K562 (cell line): Measurements from ENCODE around the gene PCBP2. TPM values are rescaled to one million over a fixed set of nuclear protein-coding genes. Genes with fewer than 3 reads are reported as not detected.
A peak's percentile ranks its signal among the peaks of the same experiment; 100 is the strongest.

ENCODE experiments used
- ATAC-seq: fragments of 200-7000 bp; cut with Tn5 transposase; 3 replicates; pipeline ENCODE4 v1.9.1; 2020; ENCODE audit warnings: moderate library complexity
- BruUV-seq: library from RNA; stranded (reverse); fragments of 400-500 nt; replicated peaks from 2 replicates; lab custom pipeline; 2021; lab: Mats Ljungman, UMichigan
- CTCF ChIA-PET: fragments of 300-600 bp; formaldehyde crosslinking; extraction: SDS; loops from one replicate; lab custom pipeline; 2021; ENCODE audit warnings: low intra/inter-chr PET ratio; lab: Yijun Ruan, JAX
- POLR2A ChIA-PET: fragments of 300-600, 350-650 bp; sonication (Branson Sonifier 250); formaldehyde crosslinking; extraction: SDS; loops from one replicate; lab custom pipeline; 2021; ENCODE audit warnings: antibody characterized with exemption, inconsistent platforms; lab: Yijun Ruan, JAX
- DNase-seq, 4 experiments: peaks; one replicate each; pipeline versions ENCODE4 v3.0.0 to v3.0.0-alpha.2; 2011 to 2018; ENCODE audit warnings: low spot score in 3 of 4, mixed read lengths in 3 of 4; ENCODE audit errors: extremely low read depth in 1 of 4
- FAIRE-seq: peaks from 2 replicates; lab custom pipeline; 2011; peaks lifted over from hg19 to GRCh38; lab: Jason Lieb, UNC
- H2AFZ ChIP-seq: 2 replicates; pipeline ENCODE4 v1.6.0; 2011; ENCODE audit warnings: low read depth, low read length, control low read depth, inconsistent platforms
- H3K27ac ChIP-seq: fragments of 200-600 bp; 3 replicates; pipeline ENCODE4 v1.8.0; 2011; ENCODE audit warnings: low read depth, mild to moderate bottlenecking, control low read depth, inconsistent platforms, low read length, moderate library complexity, mixed read lengths; ENCODE audit errors: extremely low read depth
- H3K27me3 ChIP-seq, 2 experiments: fragments of 300-600 bp in 1 of 2; 2 replicates in 1 of 2; 3 replicates in 1 of 2; pipeline versions ENCODE4 v1.6.0 to v1.8.0; 2011; ENCODE audit warnings: inconsistent platforms in 2 of 2, low read length in 2 of 2, mild to moderate bottlenecking in 1 of 2, mixed read lengths in 1 of 2, moderate library complexity in 1 of 2; ENCODE audit not compliant: control insufficient read depth in 2 of 2, insufficient read depth in 2 of 2
- H3K36me3 ChIP-seq: fragments of 300-600 bp; 3 replicates; pipeline ENCODE4 v1.8.0; 2011; ENCODE audit warnings: mild to moderate bottlenecking, low read length, inconsistent platforms; ENCODE audit not compliant: control insufficient read depth, insufficient read depth
- H3K4me1 ChIP-seq, 2 experiments: fragments of 200-600 bp in 1 of 2; replicated peaks in 1 of 2; 2 replicates in 1 of 2; 3 replicates in 1 of 2; pipeline versions ENCODE4 v1.5.1 to v1.8.0; 2011; ENCODE audit warnings: inconsistent platforms in 2 of 2, low read length in 2 of 2, mild to moderate bottlenecking in 1 of 2, mixed read lengths in 1 of 2, moderate library complexity in 1 of 2; ENCODE audit not compliant: control insufficient read depth in 2 of 2, insufficient read depth in 2 of 2
- H3K4me2 ChIP-seq: 2 replicates; pipeline ENCODE4 v1.6.1; 2011; ENCODE audit warnings: low read length, control low read depth, inconsistent platforms, mixed read lengths; ENCODE audit not compliant: insufficient read depth
- H3K4me3 ChIP-seq: fragments of 200-600 bp; sonication (generic), shearing (Covaris generic); 2 replicates; pipeline ENCODE4 v1.5.1; 2016; ENCODE audit warnings: control low read depth, inconsistent platforms
- H3K79me2 ChIP-seq: fragments of 200-600 bp; 3 replicates; pipeline ENCODE4 v1.8.0; 2011; ENCODE audit warnings: low read length, inconsistent platforms; ENCODE audit not compliant: control insufficient read depth, insufficient read depth
- H3K9ac ChIP-seq, 2 experiments: 2 replicates each; pipeline versions ENCODE4 v1.6.0 to v1.6.1; 2011; ENCODE audit warnings: low read depth in 2 of 2, low read length in 2 of 2, control low read depth in 1 of 2, inconsistent platforms in 1 of 2, mild to moderate bottlenecking in 1 of 2, mixed read lengths in 1 of 2; ENCODE audit not compliant: insufficient read depth in 1 of 2
- H3K9me1 ChIP-seq: one replicate; pipeline ENCODE4 v1.6.0; 2011; ENCODE audit warnings: inconsistent platforms, mild to moderate bottlenecking, low read length, moderate library complexity; ENCODE audit not compliant: control insufficient read depth, insufficient read depth
- H3K9me3 ChIP-seq: replicated peaks from 2 replicates; pipeline ENCODE4 v1.5.1; 2011; ENCODE audit warnings: low read depth, low read length, inconsistent platforms; ENCODE audit not compliant: control insufficient read depth, insufficient read depth
- H4K20me1 ChIP-seq: replicated peaks from 2 replicates; pipeline ENCODE4 v1.6.1; 2011; ENCODE audit warnings: low read length, inconsistent platforms, mixed read lengths; ENCODE audit not compliant: control insufficient read depth, insufficient read depth
- MGA ChIP-seq: fragments of 450-650 bp; IDR thresholded peaks from 2 replicates; pipeline ENCODE4 v1.6.1; 2016; ENCODE audit warnings: mild to moderate bottlenecking, moderate library complexity
- ZNF436 ChIP-seq: fragments of 250-450, 450-650 bp; sonication (Bioruptor Pico); formaldehyde crosslinking; IDR thresholded peaks from 2 replicates; pipeline ENCODE4 v1.7.0; 2020; ENCODE audit warnings: mild to moderate bottlenecking
- WGBS: fragments of 100-300 bp; shearing (Covaris generic); methylation state at CpG from one replicate; pipeline ENCODE4 v1.1.6; 2016; ENCODE audit warnings: low coverage, mixed read lengths; ENCODE audit not compliant: insufficient coverage; ENCODE audit errors: missing lambda C conversion rate; 5-methylcytosine and 5-hydroxymethylcytosine counted together
- in situ Hi-C: fragments of 300-500 bp; cut with MboI; formaldehyde crosslinking; loops from 4 replicates; pipeline ENCODE4 v1.15.0; 2018; ENCODE audit warnings: inconsistent platforms, mixed read lengths
- intact Hi-C: fragments of 100-400 bp; cut with micrococcal nuclease; formaldehyde crosslinking; loops from 2 replicates; pipeline ENCODE4 v1.14.2; 2022
- polyA plus RNA-seq, 8 experiments: library from polyadenylated mRNA; depleted of rRNA in 4 of 8; stranded (reverse) in 5 of 8; unstranded in 3 of 8; fragments of >200 nt; fragmentation: Nextera tagmentation in 2 of 8; fragmentation: Illumina TruSeq in 1 of 8; extraction: Ambion mirVana in 2 of 8; extraction: Trizol in 1 of 8; gene quantifications; 2 replicates each; pipeline versions ENCODE4 v1.2.1 to v1.2.3, GENCODE V29; 2011 to 2014; ENCODE audit warnings: inconsistent platforms in 1 of 8, missing spikeins in 1 of 8
- total RNA-seq, 7 experiments: library from RNA; depleted of rRNA in 6 of 7; stranded (reverse); fragments of >200 nt in 6 of 7; fragmentation: Illumina TruSeq in 2 of 7; extraction: Trizol in 2 of 7; gene quantifications; 2 replicates each; pipeline versions ENCODE4 v1.2.1 to v1.2.3, GENCODE V29; 2011 to 2021; ENCODE audit warnings: low replicate concordance in 1 of 7

The PCBP2 gene
- total and polyA plus RNA-seq, 9 of the 15 experiments (the other 6 are each of a cell fraction or from before 2014, with no cell fraction given) = 137 to 831 (median 328) TPM

GRCh38 chr12:53515291-53515680 lies 63.4 kb downstream of the PCBP2 start:
- TF ChIP-seq ZNF436 (CRISPR knock-in tag) = no peak
- TF ChIP-seq, all 486 proteins: peak for 0
- Histone ChIP-seq H3K9me3 (no peaks in the 10 kb centered on the region), H3K4me1 (no peaks in the 10 kb centered on the region), H4K20me1 (no peaks in the 10 kb centered on the region), H3K9me1 (no peaks in the 10 kb centered on the region), H3K9ac (no peak overlapping the region), H3K79me2 (no peaks in the 10 kb centered on the region), H3K36me3 (peaks cover 72% of the 10 kb centered on the region), H3K27me3 (no peaks in the 10 kb centered on the region; a peak in 1 of 5 replicates), H3K27ac (no peak overlapping the region), H3K4me2 (no peak overlapping the region), H3K4me3 (no peak overlapping the region), H2AFZ (no peak overlapping the region)
- CTCF ChIA-PET = no interaction called here
- intact Hi-C loops = no loop called here
- 47% methylated on average over 2 of the region's 2 CpGs for WGBS
- DNase-seq (no peak), ATAC-seq (no peak), FAIRE-seq (no peak)
- POLR2A ChIA-PET = interaction anchor here (1.1 to 1.2 kb wide), 3 partner anchors 13 to 318 kb away, joined by 4 to 5 read pairs (median 4); no protein-coding TSS in a partner anchor
- in situ Hi-C loops = no loop called here
- no TSS peak for BruUV-seq

GRCh38 chr12:53516758-53517455 lies 65.0 kb downstream of the PCBP2 start:
- Histone ChIP-seq H3K4me2 (no peak overlapping the region), H3K9ac (peak overlapping the region in 1 of 2 experiments; percentile 73; a peak in 1 of 4 replicates), H3K27ac (no peak overlapping the region), H2AFZ (no peak overlapping the region), H3K9me1 (no peaks in the 10 kb centered on the region), H3K9me3 (no peaks in the 10 kb centered on the region), H3K4me1 (no peaks in the 10 kb centered on the region), H4K20me1 (no peaks in the 10 kb centered on the region), H3K27me3 (no peaks in the 10 kb centered on the region; a peak in 1 of 5 replicates), H3K79me2 (no peaks in the 10 kb centered on the region), H3K36me3 (peaks cover 78% of the 10 kb centered on the region), H3K4me3 (no peak overlapping the region)
- ChIA-PET POLR2A (interaction anchor here (0.9 to 2.0 kb wide), 3 partner anchors 8 to 172 kb away, joined by 3 to 6 read pairs (median 4); partner anchors contain the start of gene NPFF), CTCF (interaction anchor here (0.6 kb wide), 1 partner anchor 255 kb away, joined by 3 read pairs; no protein-coding TSS in a partner anchor)
- FAIRE-seq = no peak
- ATAC-seq = no peak
- DNase-seq = no peak
- 82% methylated on average over 13 of the region's 13 CpGs for WGBS
- in situ Hi-C loops (no loop called here), intact Hi-C loops (no loop called here)
- no TSS peak for BruUV-seq
- TF ChIP-seq MGA = no peak
